NCI-H2196 treated with DMSO at 0.1 percent for 48 hours (cell line): Measurements from ENCODE around the gene SYTL3.
"Not testable (repeated sequence)": the region's sequence is repeated elsewhere in the genome, so short reads cannot be mapped to it uniquely, and the experiment has no call there.

Source experiments
- DNase-seq: peaks from one replicate; lab custom pipeline; 2025; ENCODE audit not compliant: unreplicated experiment; lab: John Stamatoyannopoulos, UW

The SYTL3 gene

DNA sequence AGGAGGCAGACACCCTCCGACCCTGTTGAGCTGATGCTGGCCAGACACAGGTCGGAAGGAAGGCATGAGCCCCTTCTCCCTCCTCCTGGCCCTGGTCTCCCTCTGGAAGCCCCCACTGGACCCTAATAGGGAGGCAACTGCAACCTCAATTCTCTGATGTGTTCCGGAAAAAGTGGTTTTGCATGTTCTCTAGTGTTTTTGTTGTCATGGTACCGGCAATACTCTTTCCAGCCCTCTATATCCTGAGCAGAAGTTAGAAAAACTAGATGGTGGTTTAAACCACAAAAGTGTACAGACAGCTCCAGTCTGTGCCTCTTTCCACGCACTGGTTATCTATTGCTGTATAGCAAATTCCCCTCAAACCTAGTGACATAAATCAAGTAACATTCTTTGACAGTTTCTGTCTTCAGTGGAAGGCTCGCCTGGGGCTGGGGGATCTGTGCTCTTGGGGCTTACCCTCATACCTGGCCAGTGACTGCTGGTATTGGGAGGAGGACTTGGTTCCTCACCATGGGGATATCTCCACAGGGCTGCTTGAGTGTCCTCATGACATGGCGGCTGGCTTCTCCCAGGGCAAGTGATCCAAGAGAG, 37.0 kb downstream of the SYTL3 start:
- DNase-seq = no peak

GRCh38 chr6:158687506-158687905, 37.7 kb downstream of the SYTL3 start:
- DNase-seq = no peak

DNA sequence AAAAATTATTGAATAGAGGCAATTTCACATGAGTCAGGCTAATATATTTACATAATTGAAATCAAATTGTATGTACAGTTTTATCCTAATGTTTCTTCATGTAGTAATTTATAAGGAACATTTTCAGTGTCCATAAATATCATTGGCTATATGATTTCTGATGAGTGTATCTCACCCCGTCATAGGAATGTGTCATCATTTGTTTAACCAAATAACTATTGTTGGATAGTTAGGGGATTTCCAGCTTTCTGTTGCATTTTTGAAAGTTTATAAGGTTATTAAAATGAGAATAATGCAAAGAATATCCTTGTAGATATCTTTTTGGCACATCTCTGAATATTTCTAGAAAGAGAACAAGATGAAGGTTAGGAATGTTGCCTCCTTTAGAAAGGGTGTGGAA, 39.0 kb downstream of the SYTL3 start:
- DNase-seq = no peak

DNA sequence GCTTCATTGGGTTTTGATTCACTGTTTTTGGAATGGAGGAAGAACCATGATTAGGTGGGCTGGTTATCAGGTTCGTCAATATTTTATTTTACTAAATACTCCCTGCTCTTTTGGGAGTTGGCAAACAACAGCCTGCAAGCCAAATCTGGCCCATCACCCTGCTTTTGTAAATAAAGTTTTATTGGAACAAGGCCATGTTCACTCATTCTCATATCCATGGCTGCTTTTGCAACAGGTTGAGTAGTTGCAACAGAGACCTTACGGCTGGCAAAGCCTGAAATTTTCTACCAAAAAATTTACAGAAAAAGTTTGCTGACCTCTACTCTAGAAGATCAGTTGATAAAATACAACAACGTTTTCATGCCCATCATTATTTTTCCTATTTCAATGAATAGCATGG, 45.1 kb downstream of the SYTL3 start:
- no peak for DNase-seq

- no peak for DNase-seq
These were observed 48.0 kb downstream of the SYTL3 start for GRCh38 chr6:158697811-158698210.

DNA sequence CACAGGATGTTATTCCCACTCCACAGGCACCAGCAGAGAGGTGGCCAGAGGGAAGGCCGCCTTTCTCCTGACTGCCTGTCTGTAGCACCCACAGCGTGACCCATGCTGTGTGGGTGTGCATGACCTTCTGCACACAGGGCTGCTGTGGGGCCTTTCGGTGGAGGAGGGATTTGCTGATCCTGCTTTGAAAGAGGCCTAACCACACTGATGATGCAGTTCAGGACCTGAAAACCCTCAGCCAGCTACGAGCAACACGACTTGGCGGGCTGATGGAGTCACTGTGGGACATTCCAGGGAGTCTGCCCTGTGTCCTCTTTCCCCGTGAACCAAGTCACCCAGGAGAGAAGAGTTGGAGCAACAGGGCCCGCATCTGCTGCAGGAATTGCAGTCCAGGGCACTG, 49.1 kb downstream of the SYTL3 start:
- no peak for DNase-seq

GRCh38 chr6:158701268-158701667, 51.4 kb downstream of the SYTL3 start:
- DNase-seq = not testable (repeated sequence)

- DNase-seq = no peak
These were observed 53.4 kb downstream of the SYTL3 start for GRCh38 chr6:158703111-158703836.

DNA sequence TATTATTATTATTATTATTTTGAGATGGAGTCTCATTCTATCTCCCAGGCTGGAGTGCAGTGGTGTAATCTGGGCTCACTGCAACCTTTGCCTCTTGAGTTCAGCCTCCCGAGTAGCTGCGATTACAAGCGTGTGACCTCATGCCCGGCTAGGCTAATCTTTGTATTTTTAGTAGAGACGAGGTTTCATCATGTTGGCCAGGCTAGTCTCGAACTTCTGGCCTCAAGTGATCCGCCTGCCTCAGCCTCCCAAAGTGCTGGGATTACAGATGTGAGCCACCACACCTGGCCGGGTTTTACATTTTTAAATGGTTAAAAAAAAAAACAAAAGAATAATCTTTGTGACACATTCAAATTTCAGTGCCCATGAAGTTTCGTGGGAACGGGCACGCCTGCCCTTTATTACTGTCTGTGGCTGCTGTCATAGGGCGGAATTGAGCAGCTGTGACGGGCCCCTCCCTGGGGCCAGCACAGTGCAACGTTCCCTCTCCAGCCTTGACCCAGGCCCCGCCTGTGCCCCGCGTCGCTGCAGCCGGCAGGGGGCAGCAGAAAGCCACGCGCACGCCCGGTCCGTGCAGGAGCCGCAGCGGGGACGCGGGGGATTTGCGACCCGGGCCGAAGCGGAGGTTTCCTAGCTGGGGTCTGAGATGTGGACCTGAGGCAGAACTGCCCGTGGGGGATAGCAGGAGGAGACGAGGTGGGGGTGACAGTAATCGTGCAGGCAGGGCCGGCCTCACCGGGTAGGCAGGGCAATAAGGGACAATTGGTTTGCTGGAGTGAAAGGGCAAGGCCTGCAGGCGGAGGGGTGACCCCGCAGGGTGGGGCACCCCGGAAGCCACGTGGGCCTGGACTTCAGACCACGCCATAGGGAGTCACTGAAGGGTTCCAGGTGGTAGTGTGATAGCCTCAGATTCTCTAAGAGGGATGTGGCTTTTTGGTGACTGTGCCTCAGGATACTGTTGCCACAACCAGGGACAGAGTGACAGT, 54.3 kb downstream of the SYTL3 start:
- DNase-seq = no peak

DNA sequence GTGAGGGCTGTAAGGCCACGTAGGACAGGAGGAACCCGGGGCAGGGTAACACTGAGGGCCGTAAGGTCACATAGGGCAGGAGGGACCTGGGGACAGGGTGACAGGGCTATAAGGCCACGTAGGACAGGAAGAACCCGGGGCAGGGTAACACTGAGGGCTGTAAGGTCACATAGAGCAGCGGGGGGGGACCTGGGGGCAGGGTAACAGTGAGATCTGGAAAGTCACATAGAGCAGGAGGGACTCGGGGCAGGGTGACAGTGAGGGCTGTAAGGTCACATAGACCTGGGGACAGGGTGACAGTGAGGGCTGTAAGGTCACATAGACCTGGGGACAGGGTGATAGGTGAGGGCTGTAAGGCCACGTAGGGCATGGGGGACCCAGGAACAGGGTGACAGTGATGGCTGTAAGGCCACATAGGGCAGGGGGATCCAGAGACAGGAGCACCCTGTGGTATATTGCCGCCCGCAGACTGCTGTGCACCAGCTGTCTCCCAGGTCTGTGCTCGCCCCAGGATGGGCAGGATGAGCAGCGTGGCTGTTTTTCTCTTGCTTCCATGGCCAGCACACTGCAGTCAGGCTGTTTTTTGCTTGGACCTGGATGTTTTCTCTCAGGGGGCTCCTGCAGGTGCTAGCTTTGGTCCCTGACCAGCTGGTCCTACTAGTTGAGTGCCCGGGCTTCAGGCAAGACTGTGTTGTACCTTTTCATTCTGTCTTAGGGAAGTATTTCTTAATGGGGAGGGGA, 55.7 kb downstream of the SYTL3 start:
- no peak for DNase-seq

DNA sequence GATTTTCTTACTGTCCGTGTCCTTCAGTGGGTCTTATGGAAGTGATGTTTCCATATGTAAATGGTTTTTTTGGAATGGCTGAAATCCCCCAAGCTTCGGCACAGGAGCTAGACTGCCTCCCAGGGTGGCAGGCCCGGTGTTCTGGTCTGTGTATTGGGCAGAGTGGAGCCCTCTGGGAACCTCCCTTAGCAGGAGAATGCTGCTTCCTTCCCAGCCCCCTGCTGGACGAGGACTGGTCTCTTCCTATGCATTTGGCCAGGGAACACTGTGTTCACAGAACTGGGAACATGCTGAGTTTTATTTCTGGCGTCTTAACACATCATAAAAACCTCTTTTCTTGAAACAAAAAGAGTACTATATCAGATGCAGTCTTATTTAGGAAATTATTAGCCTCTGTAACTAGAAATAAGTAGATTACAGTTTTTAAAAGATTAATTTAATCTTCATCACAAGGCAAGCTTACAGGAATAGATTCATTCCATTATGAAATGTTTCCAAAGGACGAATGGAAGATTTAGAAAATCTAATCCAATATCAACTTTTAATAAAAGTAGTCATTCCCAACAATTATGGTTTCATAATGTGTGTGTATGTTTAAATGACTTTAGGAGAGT, 56.6 kb downstream of the SYTL3 start:
- DNase-seq = no peak

- no peak for DNase-seq
These were observed 57.4 kb downstream of the SYTL3 start for GRCh38 chr6:158707120-158707820.

DNA sequence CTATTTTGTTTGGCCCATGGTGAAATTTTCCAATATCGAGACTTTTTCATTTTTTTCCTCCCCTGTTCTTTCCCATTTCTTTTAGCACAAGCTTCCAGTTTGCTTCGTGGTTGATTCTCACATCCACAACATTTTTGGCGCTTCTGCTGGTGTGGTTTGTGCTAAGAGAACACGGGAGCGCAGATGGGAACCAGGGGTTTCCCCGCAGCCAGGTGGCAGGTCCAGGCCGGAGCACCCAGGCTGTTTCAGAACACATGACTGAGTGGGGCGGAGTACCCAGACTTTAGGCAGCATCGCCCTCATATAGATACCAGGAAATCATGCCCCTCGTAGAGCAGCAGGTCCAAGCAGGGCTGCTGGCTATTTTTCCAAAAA, 58.0 kb downstream of the SYTL3 start:
- DNase-seq = no peak

- DNase-seq = no peak
These were observed 58.4 kb downstream of the SYTL3 start for GRCh38 chr6:158708239-158708638.

- no peak for DNase-seq
These were observed 60.0 kb downstream of the SYTL3 start for GRCh38 chr6:158709809-158710208.

DNA sequence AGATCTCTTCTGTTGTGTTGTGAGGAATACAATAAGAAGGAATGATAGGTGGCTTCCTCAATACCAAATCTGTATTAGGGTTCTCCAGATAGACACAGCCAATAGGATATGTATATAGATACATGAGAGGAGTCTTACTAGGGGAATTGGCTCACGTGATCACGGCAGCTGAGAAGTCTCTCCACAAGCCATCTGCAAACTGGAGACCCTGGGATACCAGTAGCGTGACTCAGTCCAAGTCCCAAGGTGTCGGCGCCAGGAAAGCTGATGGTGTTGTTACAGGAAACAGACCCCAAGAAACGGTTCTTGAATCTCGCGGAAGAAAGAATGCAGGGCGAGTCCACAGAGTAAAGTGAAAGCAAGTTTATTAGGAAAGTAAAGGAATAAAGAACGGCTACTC, 61.4 kb downstream of the SYTL3 start:
- no peak for DNase-seq

- DNase-seq = no peak
These were observed 63.6 kb downstream of the SYTL3 start for GRCh38 chr6:158713469-158713868.

DNA sequence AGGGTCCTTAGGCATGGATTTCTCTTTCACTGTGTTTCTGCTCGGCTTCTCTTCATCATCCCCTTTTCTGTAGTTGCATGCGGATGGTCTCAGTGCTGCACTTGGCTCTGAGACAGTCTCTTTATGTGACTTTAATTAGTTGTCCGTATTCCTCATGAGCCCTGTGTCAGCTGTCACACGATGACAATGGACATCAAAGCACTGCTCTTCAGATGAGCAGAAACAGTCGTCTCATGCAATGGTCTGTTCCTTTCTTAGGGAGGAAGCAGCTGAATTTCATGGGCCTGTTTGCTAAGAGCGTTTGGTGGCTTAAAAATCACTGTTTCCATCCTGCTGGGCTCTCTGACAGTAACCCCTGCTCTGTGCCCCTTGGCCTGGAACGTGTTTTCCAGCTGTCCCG, 64.9 kb downstream of the SYTL3 start:
- DNase-seq = no peak

DNA sequence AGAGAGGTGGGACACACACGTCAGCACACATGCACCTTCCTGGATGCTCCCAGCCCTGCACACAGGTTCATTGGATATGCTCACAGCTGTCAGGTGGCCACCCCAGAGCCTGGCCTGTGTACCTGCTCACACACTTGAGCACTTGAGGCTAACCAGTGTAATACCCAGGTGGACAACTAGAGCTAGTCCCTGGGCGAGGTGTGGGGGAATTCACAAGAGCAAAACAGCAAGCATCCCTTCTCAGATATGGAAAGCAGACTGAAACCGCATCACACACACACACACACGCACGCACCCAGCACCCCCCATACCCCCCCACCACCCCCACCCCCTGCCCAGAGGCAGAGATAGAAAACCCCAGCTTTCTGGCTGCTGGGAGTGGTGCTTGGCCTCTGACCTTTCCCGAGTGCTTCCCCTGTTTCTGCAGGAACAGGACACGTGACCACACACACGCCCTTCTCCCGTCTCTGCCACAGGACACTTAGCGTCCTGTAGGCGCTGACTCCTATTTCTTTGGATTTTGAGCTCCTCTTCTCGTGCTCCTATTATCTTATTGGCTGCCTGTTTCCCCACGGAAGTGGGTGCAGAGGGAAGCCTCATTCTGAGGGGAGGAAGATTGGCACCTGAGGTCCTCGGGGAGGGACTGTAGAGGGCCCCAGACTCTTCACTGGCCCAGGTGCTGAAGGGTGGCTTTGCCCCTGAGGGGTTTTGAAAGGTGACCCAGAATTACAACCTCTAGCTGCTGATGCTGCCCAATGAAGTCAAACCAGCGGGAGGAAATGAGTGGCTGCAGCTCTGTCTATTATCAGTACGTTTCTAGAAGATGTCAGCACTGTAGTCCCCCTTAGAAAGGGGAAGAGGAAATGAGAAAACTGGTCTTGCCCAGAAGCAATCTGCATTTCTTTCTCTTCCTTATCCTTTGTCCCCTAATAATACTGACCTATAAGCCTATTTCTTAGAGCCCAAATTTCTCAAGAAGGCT, 65.8 kb downstream of the SYTL3 start:
- no peak for DNase-seq
